Kidney capillary endothelial cell (primary cell): Measurements from ENCODE around the gene CEP104.

ENCODE experiments used
- DNase-seq: peaks from one replicate; pipeline ENCODE4 v3.0.0-alpha.2; 2018; ENCODE audit warnings: low spot score

Gene CEP104

GRCh38 chr1:3894626-3895278 lies 37.7 kb upstream of the CEP104 start:
- no peak for DNase-seq

GRCh38 chr1:3893190-3893589 lies 36.2 kb upstream of the CEP104 start:
- DNase-seq = no peak

GRCh38 chr1:3892748-3893147 lies 35.7 kb upstream of the CEP104 start:
- DNase-seq = no peak

- no peak for DNase-seq
Observed at GRCh38 chr1:3891329-3891865, 34.4 kb upstream of the CEP104 start.

GRCh38 chr1:3890389-3891328 lies 33.6 kb upstream of the CEP104 start:
- no peak for DNase-seq

GRCh38 chr1:3889936-3890335 lies 32.9 kb upstream of the CEP104 start:
- no peak for DNase-seq

- no peak for DNase-seq
Observed at GRCh38 chr1:3888301-3888700, 31.3 kb upstream of the CEP104 start.

- no peak for DNase-seq
Observed at GRCh38 chr1:3886691-3887090, 29.7 kb upstream of the CEP104 start.

GRCh38 chr1:3886106-3886670 lies 29.2 kb upstream of the CEP104 start:
- DNase-seq = no peak

- no peak for DNase-seq
Observed at GRCh38 chr1:3885611-3886010, 28.6 kb upstream of the CEP104 start.

- DNase-seq = no peak
Observed at GRCh38 chr1:3884966-3885365, 28.0 kb upstream of the CEP104 start.

- no peak for DNase-seq
Observed at GRCh38 chr1:3883194-3883925, 26.3 kb upstream of the CEP104 start.

- DNase-seq = no peak
Observed at GRCh38 chr1:3881193-3881480, 24.1 kb upstream of the CEP104 start.

- no peak for DNase-seq
Observed at GRCh38 chr1:3880429-3881192, 23.6 kb upstream of the CEP104 start.

GRCh38 chr1:3879787-3880428 lies 22.9 kb upstream of the CEP104 start:
- DNase-seq = no peak

- no peak for DNase-seq
Observed at GRCh38 chr1:3879099-3879498, 22.1 kb upstream of the CEP104 start.

GRCh38 chr1:3876716-3877115 lies 19.7 kb upstream of the CEP104 start:
- DNase-seq = no peak

GRCh38 chr1:3874736-3875135 lies 17.7 kb upstream of the CEP104 start:
- DNase-seq = no peak

- DNase-seq = no peak
Observed at GRCh38 chr1:3872546-3872945, 15.5 kb upstream of the CEP104 start.

GRCh38 chr1:3871451-3871805 lies 14.4 kb upstream of the CEP104 start:
- DNase-seq = no peak

GRCh38 chr1:3869751-3870301 lies 12.8 kb upstream of the CEP104 start:
- no peak for DNase-seq
